ENCODE results near the gene ZNF280D. TPM values are rescaled to one million over a fixed set of nuclear protein-coding genes. Genes with fewer than 3 reads are reported as not detected.

Gene ZNF280D
- total and polyA plus RNA-seq, 2 of the 8 experiments (the other 6 are each of a cell fraction or from before 2014, with no cell fraction given), result 7.4 to 27.5 TPM

- no peak overlapping the region for H3K9ac ChIP-seq (replicated peaks in 1 of 4; ENCODE audit: extremely low read depth in 1 of 4, low read depth in 3 of 4, low read length in 3 of 4)
- H3K27ac ChIP-seq (ENCODE audit: low read depth, low read length), result no peak overlapping the region
- H3K4ac ChIP-seq (replicated peaks; ENCODE audit: insufficient read length, low read depth, low read length), result no peak overlapping the region
- H3K36me3 ChIP-seq (ENCODE audit: control insufficient read depth in 2 of 4, insufficient read depth in 4 of 4, low read length in 3 of 4), result no peaks in the 10 kb centered on the region
- ChIA-PET CTCF (ENCODE audit: partially characterized antibody) (interaction anchor here (0.7 to 1.3 kb wide), 3 partner anchors 12 to 58 kb away, joined by 3 to 5 read pairs (median 4); no protein-coding TSS in a partner anchor), POLR2A (ENCODE audit: partially characterized antibody) (no interaction called here)
- H4K91ac ChIP-seq (replicated peaks; ENCODE audit: insufficient read length, low read length), result no peak overlapping the region
- DNase-seq (ENCODE audit: low read depth in 1 of 2, low spot score in 2 of 2) (no peak), FAIRE-seq (no peak)
- H2AK5ac ChIP-seq (ENCODE audit: low read depth, low read length), result no peak overlapping the region
- H3K18ac ChIP-seq (ENCODE audit: extremely low read depth, low read length), result no peak overlapping the region
- WGBS, 2 experiments (ENCODE audit: extremely low coverage in 1 of 2, insufficient coverage in 1 of 2, insufficient read length in 1 of 2, insufficient replicate concordance in 2 of 2, low coverage in 1 of 2, low lambda C conversion rate in 2 of 2, missing lambda C conversion rate in 1 of 2), result 98% methylated on average over 2 of the region's 2 CpGs; no CpG with 5 or more reads in 1 of the 2 experiments
- no peak overlapping the region for H2BK20ac ChIP-seq (ENCODE audit: low read length)
- H3K4me2 ChIP-seq (ENCODE audit: insufficient read depth in 1 of 2, low read depth in 2 of 2, low read length in 2 of 2), result no peak overlapping the region
- H3K27me3 ChIP-seq (replicated peaks in 1 of 4; ENCODE audit: control insufficient read depth in 3 of 4, extremely low read depth in 1 of 4, insufficient read depth in 3 of 4, low read length in 3 of 4), result peaks cover 0 to 1% (median 0%) of the 10 kb centered on the region in 4 experiments; a peak in 1 of 7 replicates
- no peak overlapping the region for H2AFZ ChIP-seq (ENCODE audit: low read length)
- H3K79me1 ChIP-seq (ENCODE audit: low read depth, low read length), result no peaks in the 10 kb centered on the region
- H2BK12ac ChIP-seq (ENCODE audit: low read depth, low read length), result no peak overlapping the region
- no peak for TF ChIP-seq NANOG (IDR thresholded peaks at IDR 0.05; ENCODE audit: insufficient read depth, low read depth, low read length, poor library complexity, severe bottlenecking)
- TF ChIP-seq POLR2A (IDR thresholded peaks at IDR 0.05; ENCODE audit: control extremely low read depth in 1 of 2, low read depth in 2 of 2, low read length in 2 of 2), result no peak
- no peak for TF ChIP-seq JUN (IDR thresholded peaks at IDR 0.05; ENCODE audit: low read depth, low read length)
- no peak for TF ChIP-seq SUZ12 (IDR thresholded peaks at IDR 0.05; ENCODE audit: low read length)
- TF ChIP-seq TCF12 (IDR thresholded peaks at IDR 0.05; ENCODE audit: low read depth, low read length), result no peak
- no peak for TF ChIP-seq SP1 (IDR thresholded peaks at IDR 0.05; ENCODE audit: low read depth, low read length)
- TF ChIP-seq POU5F1 (IDR thresholded peaks at IDR 0.05; ENCODE audit: low read depth, low read length), result no peak
- no peak for TF ChIP-seq FOSL1 (IDR thresholded peaks at IDR 0.05; ENCODE audit: insufficient read depth, low read depth, low read length)
- no peak for TF ChIP-seq BRCA1 (IDR thresholded peaks at IDR 0.05; ENCODE audit: low read depth, low read length)
- TF ChIP-seq PHF8 (conservative IDR thresholded peaks at IDR 0.05; ENCODE audit: low read depth, low read length), result no peak
- no peaks in the 10 kb centered on the region for H3K79me2 ChIP-seq (ENCODE audit: control insufficient read depth in 1 of 2, insufficient read depth in 2 of 2, low read length in 2 of 2)
- no peak overlapping the region for H2BK5ac ChIP-seq (ENCODE audit: low read depth, low read length)
- H3K4me1 ChIP-seq (replicated peaks in 1 of 4; ENCODE audit: control insufficient read depth in 3 of 4, insufficient read depth in 4 of 4, low read length in 3 of 4), result peaks cover 0 to 6% (median 1%) of the 10 kb centered on the region in 4 experiments; a peak in 1 of 7 replicates
- H4K20me1 ChIP-seq (replicated peaks in 1 of 2; ENCODE audit: control insufficient read depth in 1 of 2, insufficient read depth in 2 of 2, low read length in 2 of 2), result no peaks in the 10 kb centered on the region
- no peak overlapping the region for H4K5ac ChIP-seq (ENCODE audit: insufficient read length, low read depth, low read length)
- no peak overlapping the region for H3K23ac ChIP-seq (ENCODE audit: insufficient read length)
- H2BK120ac ChIP-seq (replicated peaks; ENCODE audit: low read depth, low read length), result no peak overlapping the region
- H2BK15ac ChIP-seq (ENCODE audit: low read length), result no peak overlapping the region
- no peak overlapping the region for H4K8ac ChIP-seq (ENCODE audit: extremely low read depth, insufficient read depth, low read length)
- H3K14ac ChIP-seq (ENCODE audit: insufficient read length), result no peak overlapping the region
- H3K4me3 ChIP-seq (ENCODE audit: extremely low read depth in 1 of 4, insufficient read depth in 2 of 4, low read depth in 3 of 4, low read length in 4 of 4), result no peak overlapping the region
- no peaks in the 10 kb centered on the region; the same call in 1 of the 2 replicates for H3K23me2 ChIP-seq (ENCODE audit: low read depth, low read length)
- no peak overlapping the region for H3K56ac ChIP-seq (replicated peaks; ENCODE audit: insufficient read length, low read depth, low read length)
- H3K9me3 ChIP-seq (ENCODE audit: insufficient read depth in 2 of 2, low read depth in 1 of 2, low read length in 1 of 2), result no peaks in the 10 kb centered on the region
Measured at GRCh38 chr15:56758770-56759449, 25.6 kb upstream of the ZNF280D start.

All from H1 (cell line).